ENCODE results near the gene PEAK1. TPM values are rescaled to one million over a fixed set of nuclear protein-coding genes. Genes with fewer than 3 reads are reported as not detected.
A peak's percentile ranks its signal among the peaks of the same experiment; 100 is the strongest.

The PEAK1 gene
- total and polyA plus RNA-seq, 2 donors (not counting 3 experiments of a cell fraction or from before 2014, with no cell fraction given): 17.9 to 91.9 TPM

- no peak overlapping the region for H3K4me3 ChIP-seq (replicated peaks in 1 of 3; ENCODE audit: insufficient read depth in 1 of 3, low read depth in 1 of 3, low read length in 3 of 3)
- no peak overlapping the region for H3K27ac ChIP-seq (ENCODE audit: insufficient read depth, low read depth, low read length)
- H3K9ac ChIP-seq (replicated peaks; ENCODE audit: extremely low read depth, insufficient read depth, low read length): no peak overlapping the region
- H3K36me3 ChIP-seq (ENCODE audit: control insufficient read depth in 2 of 2, extremely low read depth in 1 of 2, insufficient read depth in 2 of 2, low read length in 2 of 2): no peaks in the 10 kb centered on the region
- H4K20me1 ChIP-seq (replicated peaks; ENCODE audit: control insufficient read depth, extremely low read depth, insufficient read depth, low read length): no peaks in the 10 kb centered on the region
- H3K4me1 ChIP-seq (ENCODE audit: control insufficient read depth, extremely low read depth, insufficient read depth, low read length): no peaks in the 10 kb centered on the region
- intact Hi-C loops (cut with micrococcal nuclease): no loop called here
- peak; percentile 50 for FAIRE-seq
- dilution Hi-C loops (cut with MboI; ENCODE audit: extremely low pct_ligation_motif_present, low sequenced_read_pairs): no loop called here
- H3K9me3 ChIP-seq (replicated peaks; ENCODE audit: control insufficient read depth, insufficient read depth, low read length): no peaks in the 10 kb centered on the region
- peaks cover 0 to 2% of the 10 kb centered on the region in 2 experiments for H3K27me3 ChIP-seq (ENCODE audit: control insufficient read depth in 2 of 2, insufficient read depth in 2 of 2, low read length in 2 of 2)
- no peaks in the 10 kb centered on the region for H3K9me1 ChIP-seq (replicated peaks; ENCODE audit: control insufficient read depth, extremely low read depth, insufficient read depth, low read length)
- TF ChIP-seq CTCF (IDR thresholded peaks at IDR 0.05; ENCODE audit: extremely low read depth in 1 of 2, insufficient read depth in 1 of 2, low read depth in 1 of 2, low read length in 2 of 2) (peak in 1 of 2 donors; percentile 20), FOS (IDR thresholded peaks at IDR 0.05; ENCODE audit: borderline replicate concordance, insufficient read depth, low read length) (no peak)
- CTCF ChIA-PET: no interaction called here
- no peak overlapping the region for H2AFZ ChIP-seq (ENCODE audit: low read depth, low read length)
- H3K79me2 ChIP-seq (ENCODE audit: control insufficient read depth, insufficient read depth, low read length): no peaks in the 10 kb centered on the region
- H3K4me2 ChIP-seq (ENCODE audit: insufficient read depth, low read length): no peak overlapping the region
- POLR2A ChIA-PET: no interaction called here
- no TSS peak for BruUV-seq (replicated peaks)
- DNase-seq (ENCODE audit: low read depth, low spot score): no peak
Observed at GRCh38 chr15:77094397-77095030, 325.4 kb downstream of the PEAK1 start.

GRCh38 chr15:77093436-77093835, 326.5 kb downstream of the PEAK1 start:
- Histone ChIP-seq H3K9ac (replicated peaks; ENCODE audit: extremely low read depth, insufficient read depth, low read length) (no peak overlapping the region), H3K9me1 (replicated peaks; ENCODE audit: control insufficient read depth, extremely low read depth, insufficient read depth, low read length) (no peaks in the 10 kb centered on the region), H3K27me3 (ENCODE audit: control insufficient read depth in 2 of 2, insufficient read depth in 2 of 2, low read length in 2 of 2) (peaks cover 0 to 2% of the 10 kb centered on the region in 2 experiments), H3K4me3 (replicated peaks in 1 of 3; ENCODE audit: insufficient read depth in 1 of 3, low read depth in 1 of 3, low read length in 3 of 3) (no peak overlapping the region), H3K9me3 (replicated peaks; ENCODE audit: control insufficient read depth, insufficient read depth, low read length) (no peaks in the 10 kb centered on the region), H4K20me1 (replicated peaks; ENCODE audit: control insufficient read depth, extremely low read depth, insufficient read depth, low read length) (no peaks in the 10 kb centered on the region), H2AFZ (ENCODE audit: low read depth, low read length) (no peak overlapping the region), H3K79me2 (ENCODE audit: control insufficient read depth, insufficient read depth, low read length) (no peaks in the 10 kb centered on the region), H3K27ac (ENCODE audit: insufficient read depth, low read depth, low read length) (no peak overlapping the region), H3K4me1 (ENCODE audit: control insufficient read depth, extremely low read depth, insufficient read depth, low read length) (no peaks in the 10 kb centered on the region), H3K36me3 (ENCODE audit: control insufficient read depth in 2 of 2, extremely low read depth in 1 of 2, insufficient read depth in 2 of 2, low read length in 2 of 2) (no peaks in the 10 kb centered on the region), H3K4me2 (ENCODE audit: insufficient read depth, low read length) (no peak overlapping the region)
- FAIRE-seq: no peak
- DNase-seq (ENCODE audit: low read depth, low spot score): no peak
- BruUV-seq (replicated peaks): no TSS peak
- intact Hi-C loops (cut with micrococcal nuclease) (no loop called here), dilution Hi-C loops (cut with MboI; ENCODE audit: extremely low pct_ligation_motif_present, low sequenced_read_pairs) (no loop called here)
- POLR2A ChIA-PET: interaction anchor here (0.7 kb wide), 2 partner anchors 448 to 450 kb away, joined by 3 to 7 read pairs; no protein-coding TSS in a partner anchor
- CTCF ChIA-PET: interaction anchor here (0.7 to 1.9 kb wide), 3 partner anchors 14 to 450 kb away, joined by 3 to 4 read pairs (median 3); no protein-coding TSS in a partner anchor
- TF ChIP-seq CTCF (IDR thresholded peaks at IDR 0.05; ENCODE audit: extremely low read depth in 1 of 2, insufficient read depth in 1 of 2, low read depth in 1 of 2, low read length in 2 of 2) (no peak), MAX (IDR thresholded peaks at IDR 0.05; ENCODE audit: insufficient read depth, insufficient read length) (no peak)
